Dermis microvascular lymphatic vessel endothelial cell (primary cell): ENCODE results near the gene CRIM1. TPM values are rescaled to one million over a fixed set of nuclear protein-coding genes. Genes with fewer than 3 reads are reported as not detected.

ENCODE experiments used
- DNase-seq, 2 donors: peaks; one replicate each; pipeline versions ENCODE4 v3.0.0 to v3.0.0-alpha.2; 2010; ENCODE audit warnings: low read depth in 2 of 2
- total RNA-seq: library from RNA; depleted of rRNA; stranded (reverse); fragments of >200 nt; gene quantifications from 2 replicates; pipeline ENCODE4 v1.2.1, GENCODE V29; 2014

Gene CRIM1
- total RNA-seq, 1 donor from 2014 or later, result 375 TPM

DNA sequence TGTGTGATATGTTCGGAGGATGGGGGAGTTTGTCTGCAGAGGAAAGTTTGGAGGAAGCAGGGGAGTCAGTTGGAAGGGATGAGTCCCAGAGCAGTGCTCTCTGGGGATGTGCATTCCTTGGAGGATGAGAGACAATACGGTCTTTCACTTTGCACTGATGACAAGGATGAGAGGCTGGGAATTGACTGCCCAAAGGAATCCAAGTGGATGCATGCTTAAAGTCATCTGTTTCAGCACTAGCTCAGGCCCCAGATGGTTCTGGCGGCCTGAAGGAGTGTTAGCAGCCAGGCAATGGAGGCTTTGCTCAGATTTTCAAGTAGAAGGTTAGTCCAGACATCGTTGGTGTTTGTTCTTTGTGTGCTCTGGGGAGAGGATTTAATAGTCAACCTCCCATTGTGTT is 100.2 kb downstream of the CRIM1 start:
- DNase-seq, result no peak

DNA sequence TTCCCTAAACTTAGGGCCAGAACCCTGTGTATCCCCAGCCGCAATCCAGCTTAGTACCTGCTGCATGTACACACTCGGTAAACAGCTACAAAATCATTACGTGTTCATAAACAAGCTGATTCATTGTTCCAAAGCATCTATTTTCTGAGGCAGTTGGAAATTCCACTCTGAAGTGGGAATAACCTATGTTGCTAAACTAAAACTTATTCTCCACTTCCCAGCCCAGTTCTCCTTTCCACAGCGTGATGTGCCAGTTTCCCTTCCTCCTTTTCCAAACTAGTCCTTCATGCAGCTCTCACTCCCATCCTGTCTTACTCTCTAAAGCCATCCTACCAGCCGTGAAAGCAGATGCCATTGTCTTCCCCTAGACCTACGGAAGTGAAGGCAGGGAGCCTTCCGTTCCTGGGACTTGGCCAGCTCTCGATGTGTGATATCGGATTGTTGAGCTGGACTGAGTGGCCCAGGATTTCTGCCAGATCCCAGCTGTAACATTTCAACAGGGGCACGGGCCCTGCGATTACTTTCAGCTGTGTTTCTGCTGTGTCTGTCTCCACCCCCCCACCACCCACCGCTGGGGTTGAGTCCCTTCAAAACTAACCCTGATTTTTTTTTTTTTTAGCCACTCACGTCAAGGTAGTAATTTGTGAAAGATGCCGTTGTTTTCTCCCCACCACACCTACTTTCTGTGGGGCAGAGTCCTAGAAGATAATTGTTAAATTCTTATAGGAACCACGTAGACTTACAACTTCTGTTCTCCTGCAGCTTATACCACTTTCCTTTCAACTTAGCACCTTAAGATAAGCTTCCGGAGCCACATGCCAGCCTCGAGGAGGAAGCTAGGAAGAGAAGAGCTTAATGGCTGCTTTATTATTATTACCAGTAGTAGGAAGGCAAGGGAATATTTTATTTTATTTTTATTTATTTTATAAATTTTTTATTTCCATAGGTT is 100.9 kb downstream of the CRIM1 start:
- peak; percentile 74 to 88 for DNase-seq

DNA sequence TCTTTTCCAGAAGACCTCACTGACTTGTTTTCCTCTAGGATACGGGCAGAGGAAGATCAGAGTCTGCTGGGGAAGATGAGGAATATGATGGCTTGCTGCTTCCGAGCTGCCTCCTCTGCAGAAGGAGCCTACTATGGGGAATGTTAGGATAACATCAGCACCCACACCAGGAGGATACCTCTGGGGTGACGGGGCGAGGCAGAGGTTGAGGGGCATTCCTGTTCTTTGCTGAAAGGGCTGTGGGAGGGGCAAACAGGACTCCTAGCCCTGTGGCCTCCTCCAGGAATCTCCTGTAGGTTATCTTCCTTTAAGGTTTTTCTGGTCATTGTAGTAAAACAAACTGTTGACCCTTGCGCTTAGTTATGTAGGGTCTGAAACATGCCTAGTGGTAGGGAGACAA is 102.5 kb downstream of the CRIM1 start:
- DNase-seq, result no peak

DNA sequence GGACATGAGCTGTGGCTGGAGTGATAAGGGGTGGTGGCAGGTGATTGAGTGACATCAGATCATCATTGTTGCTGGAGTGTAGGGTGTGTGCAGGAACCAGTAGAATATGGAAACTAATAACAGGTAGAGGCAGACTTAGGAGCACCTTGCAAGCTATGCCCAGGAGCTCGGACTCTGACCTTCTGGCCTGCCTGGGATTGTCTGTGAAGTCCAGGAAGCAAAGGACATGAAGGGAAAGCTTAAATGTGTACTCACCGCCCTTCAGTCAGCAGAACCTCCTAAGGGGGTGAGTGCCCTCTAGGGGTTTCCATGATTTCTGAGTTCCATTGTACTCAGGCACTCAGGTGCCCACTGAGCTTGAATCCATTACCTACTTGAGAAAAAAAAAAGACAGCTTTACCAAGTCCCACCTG is 104.2 kb downstream of the CRIM1 start:
- DNase-seq, result peak; percentile 55 to 76

DNA sequence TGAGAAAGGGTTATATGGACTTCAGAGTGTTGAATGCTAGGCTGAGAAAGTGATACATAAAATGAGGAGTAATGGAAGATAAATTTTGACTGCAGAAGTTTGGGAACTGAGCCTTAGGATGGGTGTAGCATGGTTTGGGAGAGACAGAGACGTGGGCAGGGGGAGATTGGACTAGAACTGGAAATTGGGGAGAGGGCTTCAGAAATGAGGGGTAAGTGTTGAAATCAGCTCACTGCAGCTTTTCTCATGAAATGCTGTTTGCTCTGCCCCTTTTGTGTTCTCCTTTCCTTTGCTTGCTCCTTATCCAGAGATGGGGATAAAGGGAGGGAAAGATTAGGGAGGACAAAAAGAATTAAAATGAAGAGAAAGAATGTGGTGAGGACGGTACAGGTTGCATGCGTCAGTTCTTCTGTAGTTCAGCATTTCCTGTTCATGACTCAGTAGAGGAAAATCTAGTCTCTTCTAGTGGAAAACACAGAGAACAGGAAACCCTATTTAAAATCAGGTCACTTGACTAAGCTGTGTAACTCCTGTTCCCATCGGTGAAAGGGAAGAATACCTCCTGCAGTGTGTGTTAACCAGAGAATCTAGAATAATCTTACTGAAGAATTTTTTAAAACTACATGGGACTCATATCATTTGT is 105.6 kb downstream of the CRIM1 start:
- DNase-seq, result peak; percentile 94 to 95

DNA sequence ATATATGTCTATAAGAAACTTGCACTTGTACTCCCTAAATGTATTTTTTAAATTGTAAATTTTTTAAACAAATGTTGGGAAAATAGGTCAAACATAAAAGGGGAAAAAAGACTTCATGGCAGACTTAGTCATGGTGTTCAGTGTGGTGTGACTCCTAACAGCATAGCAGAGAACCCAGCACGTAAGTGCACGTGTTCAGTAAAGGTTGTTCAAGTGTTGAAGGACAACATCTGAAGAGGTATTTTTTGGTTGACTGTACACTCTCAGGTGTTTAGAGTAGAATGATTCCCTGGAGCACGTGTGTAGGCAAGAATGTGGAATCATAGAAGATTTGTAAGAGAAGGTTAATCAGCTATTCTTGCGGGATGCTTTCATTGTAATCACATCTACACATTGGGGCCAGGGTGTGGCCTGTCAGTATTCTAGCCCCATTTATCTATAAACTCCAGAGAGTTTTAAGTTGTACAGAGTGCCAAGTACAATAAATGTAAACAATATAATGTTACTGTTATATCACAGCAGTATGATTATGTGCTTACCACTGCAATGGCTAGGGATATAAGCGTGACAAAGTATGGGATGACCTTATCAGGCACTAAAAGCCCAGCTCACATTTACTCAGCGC is 106.8 kb downstream of the CRIM1 start:
- no peak for DNase-seq

DNA sequence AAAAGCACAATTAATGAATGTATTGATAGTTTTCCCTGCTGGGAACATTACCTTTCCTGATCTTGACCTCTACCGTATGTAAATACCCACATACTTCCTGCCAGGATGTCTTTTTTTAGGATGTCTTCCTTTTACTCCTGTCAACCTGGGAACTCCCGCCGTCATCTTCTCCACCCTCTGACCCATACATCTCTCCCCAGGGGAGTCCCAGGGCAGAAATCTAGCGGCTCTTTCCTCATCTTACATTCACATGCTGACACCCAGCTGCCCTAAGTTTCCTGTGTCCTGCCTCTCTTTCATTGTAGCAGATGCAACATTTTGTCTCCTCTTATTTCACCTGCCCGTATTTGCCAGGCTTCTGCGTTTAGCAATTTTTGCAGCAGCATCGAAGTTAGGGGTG is 107.8 kb downstream of the CRIM1 start:
- DNase-seq, result peak in 1 of 2 donors; percentile 53

DNA sequence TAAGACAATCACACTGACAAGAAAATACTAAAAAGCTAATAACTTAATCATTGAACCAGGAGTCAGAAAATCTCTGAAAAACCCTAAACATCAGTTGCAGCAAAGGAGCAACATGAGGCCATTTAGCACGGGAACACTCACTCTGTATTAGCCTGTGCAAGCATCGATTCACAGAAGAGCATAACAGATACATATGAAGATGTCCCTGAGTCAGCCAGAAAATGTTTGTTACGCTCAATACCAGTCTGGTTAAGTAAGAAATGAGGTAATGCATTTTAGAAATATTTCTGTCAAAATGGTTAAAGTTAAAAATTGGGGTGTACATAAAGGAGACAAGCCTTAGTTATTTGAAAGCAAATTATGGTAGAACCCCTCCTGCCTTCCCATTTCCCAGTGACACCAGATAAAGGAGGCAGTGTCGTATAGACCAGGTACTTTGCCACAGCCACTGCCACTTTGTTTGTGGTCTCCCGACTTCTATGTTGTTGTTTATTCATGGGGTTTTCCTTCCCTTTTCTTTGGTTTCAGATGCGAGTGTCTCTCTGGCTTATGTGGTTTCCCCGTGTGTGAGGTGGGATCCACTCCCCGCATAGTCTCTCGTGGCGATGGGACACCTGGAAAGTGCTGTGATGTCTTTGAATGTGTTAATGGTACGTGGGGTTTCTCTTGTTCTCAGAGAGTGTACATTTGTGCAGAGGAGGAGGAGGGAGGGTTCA is 108.6 kb downstream of the CRIM1 start:
- DNase-seq, result no peak

DNA sequence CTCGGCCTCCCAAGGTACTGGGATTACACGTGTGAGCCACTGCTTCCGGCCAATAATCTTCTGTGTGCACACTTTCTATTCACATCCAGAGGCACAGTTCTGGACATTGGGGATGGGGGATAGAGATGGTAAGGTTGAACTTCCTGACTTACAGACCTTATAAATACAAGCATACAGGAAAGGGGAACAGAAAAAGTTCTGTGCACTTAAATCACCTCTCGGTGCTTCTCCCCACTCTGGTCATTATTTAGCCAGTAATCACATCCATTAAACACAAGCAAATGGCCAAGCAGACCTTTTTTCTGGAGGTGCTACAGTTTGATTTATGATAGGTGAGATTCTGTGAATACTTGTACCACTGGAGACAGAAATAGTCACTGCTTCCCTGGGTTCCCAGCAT is 110.6 kb downstream of the CRIM1 start:
- no peak for DNase-seq

DNA sequence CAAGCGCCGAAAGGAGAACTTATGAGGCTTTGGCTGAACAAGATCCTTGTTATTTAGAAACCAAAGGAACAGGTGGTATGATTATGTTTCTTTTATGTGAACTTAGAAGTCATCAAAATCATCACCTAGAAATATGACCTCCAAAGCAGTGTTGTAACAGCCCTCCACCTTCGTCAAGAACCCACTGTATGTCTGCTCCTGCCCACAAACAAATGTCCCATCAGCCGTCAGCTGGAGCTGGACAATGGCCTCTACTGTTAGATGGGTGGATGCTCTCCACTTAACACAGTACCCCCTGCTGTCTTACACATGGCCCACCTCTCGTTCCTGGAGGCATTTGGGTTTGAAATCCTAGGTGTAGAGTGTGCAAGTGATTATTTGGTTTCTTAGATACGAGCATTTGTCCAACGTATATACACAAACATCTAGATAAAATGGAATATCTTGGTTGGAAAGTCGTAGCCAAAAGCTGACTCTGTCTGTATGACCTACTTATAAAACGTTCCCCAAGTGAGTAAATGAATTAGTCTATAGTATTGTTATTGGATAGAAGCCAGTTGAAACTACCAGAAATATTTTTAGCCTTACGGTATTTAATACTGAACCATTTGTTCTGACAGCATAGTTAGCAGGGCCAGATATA is 113.0 kb downstream of the CRIM1 start:
- peak in 1 of 2 donors; percentile 71 for DNase-seq

DNA sequence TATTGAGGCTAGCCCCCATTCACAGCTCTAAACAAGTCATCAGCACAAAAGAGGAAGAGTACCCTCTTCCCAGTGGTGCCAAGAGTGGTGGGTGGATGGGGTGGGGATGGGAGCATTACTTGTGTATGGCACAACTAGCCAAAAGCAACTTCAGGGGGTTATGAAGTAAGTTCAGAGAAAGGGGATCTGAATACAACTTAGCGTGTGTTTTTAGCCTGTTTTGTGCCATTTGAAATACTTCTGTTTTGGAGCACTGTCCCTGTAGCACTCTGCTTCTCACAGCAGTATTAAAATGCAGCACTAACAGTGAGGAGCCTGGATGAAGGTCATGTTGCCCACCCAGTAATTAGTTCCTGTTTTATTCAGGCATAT is 113.5 kb downstream of the CRIM1 start:
- DNase-seq, result no peak

DNA sequence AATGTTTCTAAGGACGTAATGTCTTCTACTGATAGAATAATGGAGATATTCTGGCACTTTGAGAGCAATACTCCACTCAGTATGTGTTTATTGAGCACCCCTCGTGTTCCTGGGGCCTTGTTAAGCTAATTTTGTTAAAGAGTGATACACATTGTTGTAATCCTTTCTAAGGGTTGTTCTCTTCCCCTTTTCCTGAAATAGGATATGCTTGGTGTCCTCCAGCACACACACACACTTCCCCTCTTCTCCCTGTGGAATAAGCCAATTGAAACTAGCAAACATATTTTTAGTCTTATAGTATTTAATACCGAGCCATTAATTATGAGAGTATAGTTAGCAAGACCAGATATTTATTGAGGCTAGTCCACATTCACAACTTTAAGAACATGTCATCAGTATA is 114.1 kb downstream of the CRIM1 start:
- no peak for DNase-seq

DNA sequence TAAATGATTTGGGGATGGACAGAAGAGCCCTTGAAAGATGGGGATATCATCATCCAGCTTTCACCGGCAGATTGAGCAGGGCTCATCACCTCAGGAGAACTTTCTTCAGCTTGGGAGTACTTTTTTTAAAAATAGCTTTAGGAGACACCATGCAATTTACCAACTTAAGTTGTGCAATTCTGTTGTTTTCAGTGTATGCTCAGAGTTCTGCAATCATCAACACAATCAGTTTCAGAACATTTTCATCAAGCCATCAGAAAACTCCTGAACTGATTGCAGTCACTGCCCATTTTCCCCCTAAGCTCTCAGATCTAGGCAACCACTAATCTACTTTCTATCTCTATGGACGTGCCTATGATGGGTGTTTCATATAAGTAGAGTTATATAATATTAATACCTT is 117.7 kb downstream of the CRIM1 start:
- DNase-seq, result no peak

DNA sequence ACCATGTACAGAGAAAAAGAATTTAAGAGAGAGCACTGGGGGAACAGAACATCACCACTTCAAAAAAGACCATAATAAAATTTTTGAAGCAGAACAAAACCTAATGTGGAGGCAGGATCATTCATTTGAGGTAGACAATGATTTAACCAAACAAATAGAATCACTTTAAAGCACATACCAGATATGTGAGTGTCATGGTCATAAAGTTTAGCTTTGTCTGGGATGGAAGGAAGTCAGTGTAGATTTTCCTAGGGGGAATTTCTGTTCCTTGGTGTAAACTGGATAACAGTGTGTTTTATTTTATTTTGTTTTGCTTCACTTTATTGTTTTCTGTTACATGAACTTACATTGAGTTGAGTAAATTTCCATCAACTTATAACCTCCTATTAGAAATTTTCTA is 120.8 kb downstream of the CRIM1 start:
- DNase-seq, result peak in 1 of 2 donors; percentile 42

DNA sequence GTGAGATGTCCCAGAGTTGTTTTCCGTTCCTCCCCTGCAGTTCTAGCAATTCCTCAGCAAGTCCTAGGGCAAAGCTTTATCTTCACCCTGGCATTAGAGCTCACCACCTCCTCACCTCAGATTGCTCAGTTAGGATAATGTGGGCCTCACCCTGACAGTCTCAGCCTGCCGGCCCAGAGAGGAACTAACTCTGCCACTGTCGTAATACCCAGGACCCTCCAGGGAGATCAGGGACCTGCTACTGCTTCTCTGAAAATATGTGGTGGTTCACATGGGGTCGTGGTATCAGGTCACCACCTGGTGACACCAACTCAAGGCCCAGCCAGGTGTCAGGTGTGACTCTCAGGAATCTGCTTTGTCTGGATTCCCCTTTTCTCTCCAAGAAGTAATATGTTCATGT is 121.7 kb downstream of the CRIM1 start:
- DNase-seq, result no peak

DNA sequence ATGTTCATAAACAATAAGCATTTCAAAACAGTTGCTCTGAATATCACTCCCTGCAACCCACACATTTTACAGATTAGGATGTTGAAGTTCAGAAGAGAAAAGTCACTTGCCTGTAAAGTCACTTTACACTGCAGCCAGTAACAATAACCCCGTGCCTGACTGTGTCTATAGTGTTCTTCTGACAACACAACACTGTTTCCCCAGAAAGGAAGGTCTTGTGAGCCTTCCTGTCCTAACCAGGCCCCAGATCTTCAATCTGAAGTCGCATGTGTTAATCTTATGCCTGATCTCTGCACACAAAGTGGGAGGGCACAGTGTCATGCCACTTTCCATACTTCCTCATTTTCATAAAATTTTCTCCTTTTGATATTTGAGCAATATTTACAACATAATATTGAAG is 122.2 kb downstream of the CRIM1 start:
- DNase-seq, result peak in 1 of 2 donors; percentile 61

DNA sequence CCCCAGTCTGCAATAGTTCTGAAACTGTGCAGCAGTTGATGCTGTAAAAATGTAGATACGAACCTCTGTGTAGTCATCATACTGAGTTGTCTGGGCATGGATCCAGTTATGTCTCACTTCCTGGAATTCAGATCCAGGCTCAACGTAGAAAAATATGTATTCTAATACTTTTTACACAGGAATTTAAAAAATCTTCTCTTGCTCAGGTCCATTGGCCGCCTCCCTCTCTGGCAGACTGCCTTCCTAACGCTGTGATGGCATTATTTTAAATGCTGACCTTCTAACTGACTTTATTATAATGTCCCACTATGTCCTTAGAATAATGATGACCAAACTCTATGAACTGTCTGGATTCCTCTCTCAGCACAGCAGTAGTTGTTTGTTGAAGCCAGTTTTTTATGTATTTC is 122.8 kb downstream of the CRIM1 start:
- peak; percentile 94 for DNase-seq

DNA sequence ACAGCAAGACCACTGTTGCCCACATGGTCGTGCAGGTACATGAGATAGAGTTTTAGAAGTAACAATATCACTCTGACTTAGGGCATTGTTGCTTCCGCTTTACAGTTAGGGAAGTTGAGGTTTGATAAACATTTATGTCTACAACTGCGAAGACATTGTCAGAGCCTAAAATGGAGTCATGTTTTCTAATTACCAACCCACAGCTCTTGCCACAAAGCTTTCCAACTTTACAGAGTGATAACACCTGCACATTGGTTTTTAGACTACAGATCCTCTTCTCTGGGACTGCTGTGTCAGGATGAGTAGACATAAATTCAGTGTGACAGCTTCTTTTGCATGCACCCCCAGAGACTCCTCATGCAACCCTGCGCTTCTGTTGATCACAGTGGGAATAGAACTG is 123.4 kb downstream of the CRIM1 start:
- no peak for DNase-seq

DNA sequence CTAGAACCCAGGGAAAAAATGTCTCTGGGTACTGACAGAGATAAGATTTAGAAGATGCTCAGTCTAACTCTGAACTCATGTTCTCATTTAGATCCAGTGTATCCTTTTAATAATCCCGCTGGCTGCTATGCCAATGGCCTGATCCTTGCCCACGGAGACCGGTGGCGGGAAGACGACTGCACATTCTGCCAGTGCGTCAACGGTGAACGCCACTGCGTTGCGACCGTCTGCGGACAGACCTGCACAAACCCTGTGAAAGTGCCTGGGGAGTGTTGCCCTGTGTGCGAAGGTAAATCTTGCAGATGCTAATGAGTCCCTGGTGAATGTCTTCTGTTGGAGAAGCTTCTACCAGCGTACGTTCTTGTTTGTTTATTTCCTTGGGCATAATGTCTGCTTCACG is 123.8 kb downstream of the CRIM1 start:
- DNase-seq, result no peak

DNA sequence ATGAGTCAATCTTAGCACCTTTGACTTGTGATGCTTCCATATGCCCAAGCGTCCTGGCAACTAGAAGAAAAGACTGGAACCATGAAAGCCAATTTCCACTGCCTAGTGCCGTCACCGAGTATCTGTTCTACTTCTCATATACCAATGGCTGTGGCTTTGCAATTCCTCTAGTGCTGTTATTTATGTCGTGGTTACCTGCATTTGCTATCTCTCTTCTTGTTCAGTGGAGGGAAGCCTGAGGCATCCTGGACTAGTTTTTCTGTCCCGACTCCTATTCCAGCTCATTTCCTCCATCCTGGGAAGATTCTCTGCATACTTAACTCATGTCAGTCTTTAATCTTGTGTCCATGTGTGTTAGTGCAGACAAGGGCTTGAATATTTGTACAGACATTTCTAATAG is 124.5 kb downstream of the CRIM1 start:
- no peak for DNase-seq

DNA sequence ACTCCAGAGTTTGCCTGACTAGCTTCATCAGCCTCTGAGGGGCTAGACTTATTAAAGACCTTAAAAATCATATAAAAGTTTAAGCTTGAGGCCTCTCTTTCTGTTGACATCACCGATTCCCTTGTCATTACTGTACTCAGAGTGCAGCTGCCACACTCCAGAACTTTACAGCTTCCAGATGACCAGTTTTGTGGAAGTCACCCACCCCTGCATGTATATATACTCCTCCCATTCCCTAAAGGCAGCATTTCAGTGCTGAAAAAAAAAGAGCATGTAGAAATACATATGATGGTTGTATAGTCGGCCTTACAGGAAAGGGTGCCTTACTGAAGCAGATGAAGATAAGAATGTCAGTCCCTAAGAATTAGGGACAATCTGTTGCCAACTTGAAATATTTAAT is 125.1 kb downstream of the CRIM1 start:
- no peak for DNase-seq
